Measurements from ENCODE around the gene TRIM50. TPM values are rescaled to one million over a fixed set of nuclear protein-coding genes. Genes with fewer than 3 reads are reported as not detected.
"Not testable (repeated sequence)": the region's sequence is repeated elsewhere in the genome, so short reads cannot be mapped to it uniquely, and the experiment has no call there.

The TRIM50 gene
- total RNA-seq, 1 donor: not detected

DNA sequence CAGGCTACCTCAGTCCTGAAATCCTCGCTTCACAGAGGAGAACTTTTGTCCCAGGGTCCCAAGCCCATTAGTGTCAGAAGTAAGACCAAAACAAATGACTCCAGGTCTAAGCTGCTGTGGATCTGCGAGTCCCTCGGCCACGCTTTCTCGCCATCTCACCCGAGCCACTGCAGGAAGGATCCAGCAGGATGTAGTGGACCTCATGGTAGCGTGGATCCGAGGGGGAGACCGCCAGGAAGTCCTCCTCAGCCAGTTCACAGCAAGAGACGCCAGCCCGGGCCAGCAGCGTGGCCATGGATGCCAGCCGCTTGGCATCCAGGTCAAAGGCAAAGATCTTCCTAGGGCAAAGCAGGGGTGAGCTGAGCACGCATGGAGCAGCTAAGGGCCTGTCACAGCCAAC is 23.8 kb downstream of the TRIM50 start:
- no peak overlapping the region for H3K4me2 ChIP-seq (ENCODE audit: insufficient read depth, low read length)
- TF ChIP-seq, protein P1, sequence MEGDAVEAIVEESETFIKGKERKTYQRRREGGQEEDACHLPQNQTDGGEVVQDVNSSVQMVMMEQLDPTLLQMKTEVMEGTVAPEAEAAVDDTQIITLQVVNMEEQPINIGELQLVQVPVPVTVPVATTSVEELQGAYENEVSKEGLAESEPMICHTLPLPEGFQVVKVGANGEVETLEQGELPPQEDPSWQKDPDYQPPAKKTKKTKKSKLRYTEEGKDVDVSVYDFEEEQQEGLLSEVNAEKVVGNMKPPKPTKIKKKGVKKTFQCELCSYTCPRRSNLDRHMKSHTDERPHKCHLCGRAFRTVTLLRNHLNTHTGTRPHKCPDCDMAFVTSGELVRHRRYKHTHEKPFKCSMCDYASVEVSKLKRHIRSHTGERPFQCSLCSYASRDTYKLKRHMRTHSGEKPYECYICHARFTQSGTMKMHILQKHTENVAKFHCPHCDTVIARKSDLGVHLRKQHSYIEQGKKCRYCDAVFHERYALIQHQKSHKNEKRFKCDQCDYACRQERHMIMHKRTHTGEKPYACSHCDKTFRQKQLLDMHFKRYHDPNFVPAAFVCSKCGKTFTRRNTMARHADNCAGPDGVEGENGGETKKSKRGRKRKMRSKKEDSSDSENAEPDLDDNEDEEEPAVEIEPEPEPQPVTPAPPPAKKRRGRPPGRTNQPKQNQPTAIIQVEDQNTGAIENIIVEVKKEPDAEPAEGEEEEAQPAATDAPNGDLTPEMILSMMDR (IDR thresholded peaks at IDR 0.05; ENCODE audit: extremely low read depth, low read depth, low read length): no peak
- H4K20me1 ChIP-seq (ENCODE audit: insufficient read depth, low read length): no peaks in the 10 kb centered on the region
- H3K36me3 ChIP-seq (ENCODE audit: insufficient read depth, low read length): peaks cover 8% of the 10 kb centered on the region
- H3K4me3 ChIP-seq (ENCODE audit: insufficient read depth, low read length): no peak overlapping the region
- no peaks in the 10 kb centered on the region for H3K27me3 ChIP-seq (ENCODE audit: insufficient read depth, low read length)
- no peak for DNase-seq (ENCODE audit: insufficient read length, low spot score, missing footprints)
- H2AFZ ChIP-seq (ENCODE audit: low read length): no peak overlapping the region
- H3K9me3 ChIP-seq (ENCODE audit: low read depth, low read length): no peaks in the 10 kb centered on the region
- no peak overlapping the region for H3K27ac ChIP-seq (ENCODE audit: low read depth, low read length)
- H3K4me1 ChIP-seq (ENCODE audit: insufficient read depth, low read length): peaks cover 2% of the 10 kb centered on the region
- peaks cover 2% of the 10 kb centered on the region for H3K79me2 ChIP-seq (ENCODE audit: insufficient read depth, low read length)

DNA sequence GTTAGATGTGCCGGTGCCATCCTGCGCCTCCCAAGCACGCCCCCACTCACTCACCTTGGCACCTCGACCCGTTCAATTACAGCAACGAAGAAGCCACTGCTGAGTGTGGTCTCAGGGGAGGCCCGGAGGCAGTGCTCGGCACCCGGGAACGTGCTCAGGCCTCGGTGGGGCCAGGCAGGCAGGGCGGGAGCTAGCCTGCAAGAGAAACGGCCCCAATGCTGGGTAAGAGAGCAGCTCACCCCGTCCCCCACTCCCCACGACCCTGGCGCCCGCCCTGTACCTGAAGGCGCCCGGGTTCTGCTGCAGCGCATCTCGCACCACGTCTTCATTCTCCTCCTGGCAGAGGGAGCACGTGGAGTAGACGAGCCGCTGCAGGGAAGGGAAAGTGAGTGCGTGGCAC is 24.3 kb downstream of the TRIM50 start:
- Histone ChIP-seq H2AFZ (ENCODE audit: low read length) (no peak overlapping the region), H3K79me2 (ENCODE audit: insufficient read depth, low read length) (peaks cover 2% of the 10 kb centered on the region), H3K4me3 (ENCODE audit: insufficient read depth, low read length) (no peak overlapping the region), H3K4me1 (ENCODE audit: insufficient read depth, low read length) (peaks cover 2% of the 10 kb centered on the region), H3K27me3 (ENCODE audit: insufficient read depth, low read length) (no peaks in the 10 kb centered on the region), H4K20me1 (ENCODE audit: insufficient read depth, low read length) (no peaks in the 10 kb centered on the region), H3K4me2 (ENCODE audit: insufficient read depth, low read length) (no peak overlapping the region), H3K9me3 (ENCODE audit: low read depth, low read length) (no peaks in the 10 kb centered on the region), H3K36me3 (ENCODE audit: insufficient read depth, low read length) (peaks cover 8% of the 10 kb centered on the region), H3K27ac (ENCODE audit: low read depth, low read length) (no peak overlapping the region)
- DNase-seq (ENCODE audit: insufficient read length, low spot score, missing footprints): no peak
- TF ChIP-seq, protein P1 (IDR thresholded peaks at IDR 0.05; ENCODE audit: extremely low read depth, low read depth, low read length): no peak

DNA sequence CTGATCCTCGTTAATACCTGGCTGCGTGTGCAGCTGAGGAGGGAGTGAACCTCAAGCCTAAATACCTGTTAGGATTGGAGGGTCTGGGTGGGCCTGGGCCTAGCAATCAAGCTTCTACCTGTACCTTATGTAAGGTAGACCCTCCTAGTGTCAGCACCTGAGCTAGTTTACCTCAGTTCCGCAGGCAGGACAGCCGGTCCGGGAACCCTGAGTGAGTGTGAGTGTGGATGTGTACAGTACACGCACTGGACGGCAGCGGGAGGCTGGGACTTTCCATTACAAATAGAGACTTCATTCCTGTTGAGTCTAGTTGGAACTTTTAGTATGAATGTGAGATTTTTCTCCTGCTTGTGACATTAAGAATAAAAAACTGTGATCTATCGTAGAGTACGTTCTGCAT is 25.0 kb downstream of the TRIM50 start:
- H2AFZ ChIP-seq (ENCODE audit: low read length); DNase-seq (ENCODE audit: insufficient read length, low spot score, missing footprints); H3K4me1 ChIP-seq (ENCODE audit: insufficient read depth, low read length); H3K4me2 ChIP-seq (ENCODE audit: insufficient read depth, low read length); H3K79me2 ChIP-seq (ENCODE audit: insufficient read depth, low read length); H4K20me1 ChIP-seq (ENCODE audit: insufficient read depth, low read length); H3K4me3 ChIP-seq (ENCODE audit: insufficient read depth, low read length); H3K27me3 ChIP-seq (ENCODE audit: insufficient read depth, low read length); H3K9me3 ChIP-seq (ENCODE audit: low read depth, low read length); H3K27ac ChIP-seq (ENCODE audit: low read depth, low read length); H3K36me3 ChIP-seq (ENCODE audit: insufficient read depth, low read length): not testable (repeated sequence)

DNA sequence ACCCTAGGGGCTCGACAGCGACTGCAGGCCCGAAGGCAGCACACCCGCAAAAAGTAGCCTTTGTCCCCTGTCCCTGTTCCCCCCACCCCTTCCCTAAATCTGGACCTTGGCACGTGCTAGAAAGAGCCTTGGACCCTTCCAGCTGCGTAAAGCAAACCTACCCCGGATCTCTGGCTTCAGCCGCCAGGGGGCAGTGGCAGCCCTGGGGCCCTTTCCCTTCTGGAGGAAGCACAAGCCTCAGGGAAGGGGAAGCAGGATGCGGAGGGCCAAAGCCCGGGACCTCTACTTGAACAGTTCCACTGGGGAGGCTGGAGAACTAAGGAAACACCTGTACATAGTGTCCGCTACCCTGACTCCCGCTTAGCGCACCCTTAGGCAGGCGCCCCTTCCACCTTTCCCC is 26.8 kb downstream of the TRIM50 start:
- not testable (repeated sequence) for H3K79me2 ChIP-seq (ENCODE audit: insufficient read depth, low read length); H3K27me3 ChIP-seq (ENCODE audit: insufficient read depth, low read length); H2AFZ ChIP-seq (ENCODE audit: low read length); H3K9me3 ChIP-seq (ENCODE audit: low read depth, low read length); DNase-seq (ENCODE audit: insufficient read length, low spot score, missing footprints); H3K36me3 ChIP-seq (ENCODE audit: insufficient read depth, low read length); H4K20me1 ChIP-seq (ENCODE audit: insufficient read depth, low read length); H3K4me1 ChIP-seq (ENCODE audit: insufficient read depth, low read length); H3K4me3 ChIP-seq (ENCODE audit: insufficient read depth, low read length); H3K27ac ChIP-seq (ENCODE audit: low read depth, low read length); H3K4me2 ChIP-seq (ENCODE audit: insufficient read depth, low read length)

DNA sequence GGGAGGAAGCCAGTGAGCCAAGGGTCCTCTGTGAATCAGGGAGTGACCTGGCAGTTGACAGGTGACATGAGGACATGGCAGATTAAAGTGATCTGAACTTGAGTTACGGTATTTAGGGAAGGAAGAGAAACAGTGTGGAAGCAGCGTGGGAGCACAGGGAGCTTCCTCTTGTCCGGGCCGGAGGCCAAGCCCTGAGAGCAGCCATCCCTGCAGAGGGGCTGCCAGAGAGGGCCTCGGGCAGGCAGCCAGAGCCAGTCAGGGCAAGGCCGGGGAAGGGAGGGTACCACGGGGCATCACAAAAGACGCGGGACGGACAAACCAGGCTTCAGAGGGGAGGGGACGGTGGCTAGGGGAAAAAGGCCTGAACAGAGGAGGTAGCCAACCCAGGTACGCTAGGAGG is 28.1 kb downstream of the TRIM50 start:
- not testable (repeated sequence) for H4K20me1 ChIP-seq (ENCODE audit: insufficient read depth, low read length); H2AFZ ChIP-seq (ENCODE audit: low read length); H3K9me3 ChIP-seq (ENCODE audit: low read depth, low read length); H3K27ac ChIP-seq (ENCODE audit: low read depth, low read length); H3K79me2 ChIP-seq (ENCODE audit: insufficient read depth, low read length); H3K4me2 ChIP-seq (ENCODE audit: insufficient read depth, low read length); H3K4me1 ChIP-seq (ENCODE audit: insufficient read depth, low read length); H3K27me3 ChIP-seq (ENCODE audit: insufficient read depth, low read length); H3K4me3 ChIP-seq (ENCODE audit: insufficient read depth, low read length); DNase-seq (ENCODE audit: insufficient read length, low spot score, missing footprints); H3K36me3 ChIP-seq (ENCODE audit: insufficient read depth, low read length)

DNA sequence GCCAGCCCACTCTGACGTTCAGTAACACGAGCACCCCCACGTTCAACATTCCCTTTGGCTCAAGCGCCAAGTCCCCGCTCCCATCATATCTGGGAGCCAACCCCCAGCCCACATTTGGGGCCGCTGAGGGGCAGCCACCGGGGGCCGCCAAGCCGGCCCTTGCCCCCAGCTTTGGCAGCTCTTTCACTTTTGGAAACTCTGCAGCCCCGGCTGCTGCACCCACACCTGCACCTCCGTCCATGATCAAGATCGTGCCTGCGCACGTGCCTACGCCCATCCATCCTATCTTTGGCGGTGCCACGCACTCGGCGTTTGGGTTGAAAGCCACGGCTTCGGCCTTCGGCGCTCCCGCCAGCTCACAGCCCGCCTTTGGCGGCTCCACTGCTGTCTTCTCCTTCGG is 30.2 kb downstream of the TRIM50 start:
- not testable (repeated sequence) for H3K4me3 ChIP-seq (ENCODE audit: insufficient read depth, low read length); H3K27ac ChIP-seq (ENCODE audit: low read depth, low read length); H3K9me3 ChIP-seq (ENCODE audit: low read depth, low read length); H3K4me2 ChIP-seq (ENCODE audit: insufficient read depth, low read length); H3K27me3 ChIP-seq (ENCODE audit: insufficient read depth, low read length); DNase-seq (ENCODE audit: insufficient read length, low spot score, missing footprints); H3K36me3 ChIP-seq (ENCODE audit: insufficient read depth, low read length); H3K4me1 ChIP-seq (ENCODE audit: insufficient read depth, low read length); H4K20me1 ChIP-seq (ENCODE audit: insufficient read depth, low read length); H2AFZ ChIP-seq (ENCODE audit: low read length); H3K79me2 ChIP-seq (ENCODE audit: insufficient read depth, low read length)

DNA sequence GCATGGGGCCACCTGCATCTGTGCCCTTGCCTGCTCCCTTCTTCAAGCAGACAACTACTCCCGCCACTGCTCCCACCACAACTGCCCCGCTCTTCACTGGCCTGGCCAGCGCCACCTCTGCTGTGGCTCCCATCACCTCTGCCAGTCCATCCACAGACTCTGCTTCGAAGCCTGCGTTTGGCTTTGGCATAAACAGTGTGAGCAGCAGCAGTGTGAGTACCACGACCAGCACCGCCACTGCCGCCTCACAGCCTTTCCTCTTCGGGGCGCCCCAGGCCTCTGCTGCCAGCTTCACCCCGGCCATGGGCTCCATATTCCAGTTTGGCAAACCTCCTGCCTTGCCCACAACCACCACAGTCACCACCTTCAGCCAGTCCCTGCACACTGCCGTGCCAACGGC is 30.6 kb downstream of the TRIM50 start:
- not testable (repeated sequence) for H2AFZ ChIP-seq (ENCODE audit: low read length); H3K9me3 ChIP-seq (ENCODE audit: low read depth, low read length); H3K27me3 ChIP-seq (ENCODE audit: insufficient read depth, low read length); H4K20me1 ChIP-seq (ENCODE audit: insufficient read depth, low read length); H3K27ac ChIP-seq (ENCODE audit: low read depth, low read length); H3K4me3 ChIP-seq (ENCODE audit: insufficient read depth, low read length); H3K79me2 ChIP-seq (ENCODE audit: insufficient read depth, low read length); H3K4me1 ChIP-seq (ENCODE audit: insufficient read depth, low read length); H3K4me2 ChIP-seq (ENCODE audit: insufficient read depth, low read length); H3K36me3 ChIP-seq (ENCODE audit: insufficient read depth, low read length); DNase-seq (ENCODE audit: insufficient read length, low spot score, missing footprints)

DNA sequence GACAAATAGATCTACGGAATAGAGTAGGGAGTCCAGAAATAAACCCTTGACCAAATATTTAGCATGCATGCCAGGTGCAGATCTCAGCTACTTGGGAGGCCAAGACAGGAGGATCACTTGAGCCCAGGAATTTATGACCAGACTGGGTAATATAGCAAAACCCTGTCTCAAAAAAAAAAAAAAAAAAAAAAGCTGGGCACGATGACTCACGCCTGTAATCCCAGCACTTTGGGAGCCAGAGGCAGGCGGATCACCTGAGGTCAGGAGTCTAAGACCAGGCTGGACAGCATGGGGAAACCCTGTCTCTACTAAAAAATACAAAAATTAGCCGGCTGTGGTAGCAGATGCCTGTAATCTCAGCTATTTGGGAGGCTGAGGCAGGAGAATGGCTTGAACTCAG is 50.7 kb downstream of the TRIM50 start:
- H4K20me1 ChIP-seq (ENCODE audit: insufficient read depth, low read length); H3K36me3 ChIP-seq (ENCODE audit: insufficient read depth, low read length); H3K27me3 ChIP-seq (ENCODE audit: insufficient read depth, low read length); H3K4me2 ChIP-seq (ENCODE audit: insufficient read depth, low read length); DNase-seq (ENCODE audit: insufficient read length, low spot score, missing footprints); H3K27ac ChIP-seq (ENCODE audit: low read depth, low read length); H2AFZ ChIP-seq (ENCODE audit: low read length); H3K4me3 ChIP-seq (ENCODE audit: insufficient read depth, low read length); H3K9me3 ChIP-seq (ENCODE audit: low read depth, low read length); H3K79me2 ChIP-seq (ENCODE audit: insufficient read depth, low read length); H3K4me1 ChIP-seq (ENCODE audit: insufficient read depth, low read length): not testable (repeated sequence)
